ENCODE data around the gene NFKBIE. TPM values are rescaled to one million over a fixed set of nuclear protein-coding genes. Genes with fewer than 3 reads are reported as not detected.

The NFKBIE gene
- total and polyA plus RNA-seq, 9 of the 15 experiments (the other 6 are each of a cell fraction or from before 2014, with no cell fraction given) = 2.1 to 16.4 (median 11.7) TPM

DNA sequence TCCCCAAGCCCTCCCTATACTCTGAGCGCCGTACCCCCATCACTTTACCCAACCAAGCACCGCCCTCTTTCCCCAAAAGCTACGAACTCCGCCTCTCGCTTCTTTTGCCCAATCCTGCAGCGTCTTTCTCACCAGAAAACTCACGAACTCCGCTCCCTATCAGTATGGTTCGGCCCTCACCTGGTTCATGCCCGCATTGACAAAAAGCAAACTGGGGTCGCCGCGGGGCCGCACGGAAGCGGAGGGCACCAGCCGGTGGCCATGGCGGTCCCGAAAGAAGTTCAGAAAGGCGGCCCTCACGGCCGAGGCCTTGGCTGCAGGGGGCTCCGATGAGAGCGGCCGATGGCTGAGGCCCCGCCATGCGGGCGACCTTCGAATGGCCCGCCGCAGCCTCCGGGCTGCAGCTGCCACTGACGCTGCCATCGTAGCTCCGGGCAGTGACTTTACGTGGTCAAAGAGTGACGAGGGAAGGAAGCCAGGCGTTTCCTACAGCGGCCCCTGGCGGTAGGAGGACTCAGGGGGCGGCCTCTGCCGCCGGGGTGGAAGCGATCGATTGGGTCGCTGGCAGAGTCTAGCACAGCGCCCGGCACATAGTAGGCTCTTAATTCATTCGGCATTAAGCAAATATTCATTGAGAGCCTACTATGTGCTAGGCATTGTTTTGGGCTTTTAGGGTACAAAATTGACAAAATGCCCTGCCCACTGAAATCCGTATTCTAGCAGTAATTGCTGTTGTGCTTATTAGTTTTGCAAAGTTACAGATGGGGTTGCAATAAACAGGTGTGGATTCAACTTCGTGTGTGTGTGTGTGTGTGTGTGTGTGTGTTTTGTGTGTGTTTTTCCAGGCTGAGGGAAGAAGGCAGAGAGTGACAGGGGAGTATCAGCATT is 47.8 kb upstream of the NFKBIE start, which contains the start of gene AARS2 (continued):
- peak; percentile 99 for TF ChIP-seq RBFOX2 (IDR thresholded peaks at IDR 0.05; ENCODE audit: low read depth, low read length)
- peak; percentile 96 for TF ChIP-seq RB1 (IDR thresholded peaks at IDR 0.05; ENCODE audit: low read depth)
- TF ChIP-seq, protein P1, sequence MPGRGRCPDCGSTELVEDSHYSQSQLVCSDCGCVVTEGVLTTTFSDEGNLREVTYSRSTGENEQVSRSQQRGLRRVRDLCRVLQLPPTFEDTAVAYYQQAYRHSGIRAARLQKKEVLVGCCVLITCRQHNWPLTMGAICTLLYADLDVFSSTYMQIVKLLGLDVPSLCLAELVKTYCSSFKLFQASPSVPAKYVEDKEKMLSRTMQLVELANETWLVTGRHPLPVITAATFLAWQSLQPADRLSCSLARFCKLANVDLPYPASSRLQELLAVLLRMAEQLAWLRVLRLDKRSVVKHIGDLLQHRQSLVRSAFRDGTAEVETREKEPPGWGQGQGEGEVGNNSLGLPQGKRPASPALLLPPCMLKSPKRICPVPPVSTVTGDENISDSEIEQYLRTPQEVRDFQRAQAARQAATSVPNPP (IDR thresholded peaks at IDR 0.05; ENCODE audit: borderline replicate concordance, insufficient read depth, insufficient read length) = no peak
- TF ChIP-seq CAMTA2 (CRISPR knock-in tag; conservative IDR thresholded peaks at IDR 0.05) = no peak
- TF ChIP-seq SRSF3 (IDR thresholded peaks at IDR 0.05; ENCODE audit: insufficient read depth, low read length) = no peak
- TF ChIP-seq STAT5A (IDR thresholded peaks at IDR 0.05; ENCODE audit: borderline replicate concordance, low read length) = peak; percentile 66; the same call in 1 of the 2 replicates
- peak; percentile 48 for TF ChIP-seq PCBP1 (IDR thresholded peaks at IDR 0.05; ENCODE audit: low read depth, low read length, poor library complexity, severe bottlenecking)
- no peak for TF ChIP-seq TEAD2 (tag; IDR thresholded peaks at IDR 0.05)
- TF ChIP-seq, protein P2, sequence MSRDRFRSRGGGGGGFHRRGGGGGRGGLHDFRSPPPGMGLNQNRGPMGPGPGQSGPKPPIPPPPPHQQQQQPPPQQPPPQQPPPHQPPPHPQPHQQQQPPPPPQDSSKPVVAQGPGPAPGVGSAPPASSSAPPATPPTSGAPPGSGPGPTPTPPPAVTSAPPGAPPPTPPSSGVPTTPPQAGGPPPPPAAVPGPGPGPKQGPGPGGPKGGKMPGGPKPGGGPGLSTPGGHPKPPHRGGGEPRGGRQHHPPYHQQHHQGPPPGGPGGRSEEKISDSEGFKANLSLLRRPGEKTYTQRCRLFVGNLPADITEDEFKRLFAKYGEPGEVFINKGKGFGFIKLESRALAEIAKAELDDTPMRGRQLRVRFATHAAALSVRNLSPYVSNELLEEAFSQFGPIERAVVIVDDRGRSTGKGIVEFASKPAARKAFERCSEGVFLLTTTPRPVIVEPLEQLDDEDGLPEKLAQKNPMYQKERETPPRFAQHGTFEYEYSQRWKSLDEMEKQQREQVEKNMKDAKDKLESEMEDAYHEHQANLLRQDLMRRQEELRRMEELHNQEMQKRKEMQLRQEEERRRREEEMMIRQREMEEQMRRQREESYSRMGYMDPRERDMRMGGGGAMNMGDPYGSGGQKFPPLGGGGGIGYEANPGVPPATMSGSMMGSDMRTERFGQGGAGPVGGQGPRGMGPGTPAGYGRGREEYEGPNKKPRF (IDR thresholded peaks at IDR 0.05; ENCODE audit: low read depth, low read length) = no peak
- peak; percentile 80 for TF ChIP-seq CCNT2 (IDR thresholded peaks at IDR 0.05; ENCODE audit: borderline replicate concordance, extremely low read depth, insufficient read length, low read depth, low read length)
- no peak for TF ChIP-seq GTF2A2 (tag; IDR thresholded peaks at IDR 0.05)
- TF ChIP-seq MECOM (CRISPR knock-in tag; IDR thresholded peaks at IDR 0.05) = no peak
- TF ChIP-seq, protein P3, sequence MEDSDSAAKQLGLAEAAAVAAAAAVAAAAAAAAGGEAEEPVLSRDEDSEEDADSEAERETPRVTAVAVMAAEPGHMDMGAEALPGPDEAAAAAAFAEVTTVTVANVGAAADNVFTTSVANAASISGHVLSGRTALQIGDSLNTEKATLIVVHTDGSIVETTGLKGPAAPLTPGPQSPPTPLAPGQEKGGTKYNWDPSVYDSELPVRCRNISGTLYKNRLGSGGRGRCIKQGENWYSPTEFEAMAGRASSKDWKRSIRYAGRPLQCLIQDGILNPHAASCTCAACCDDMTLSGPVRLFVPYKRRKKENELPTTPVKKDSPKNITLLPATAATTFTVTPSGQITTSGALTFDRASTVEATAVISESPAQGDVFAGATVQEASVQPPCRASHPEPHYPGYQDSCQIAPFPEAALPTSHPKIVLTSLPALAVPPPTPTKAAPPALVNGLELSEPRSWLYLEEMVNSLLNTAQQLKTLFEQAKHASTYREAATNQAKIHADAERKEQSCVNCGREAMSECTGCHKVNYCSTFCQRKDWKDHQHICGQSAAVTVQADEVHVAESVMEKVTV (CRISPR knock-in tag; IDR thresholded peaks at IDR 0.05) = no peak
- no peak for TF ChIP-seq ZNF583 (CRISPR knock-in tag; IDR thresholded peaks at IDR 0.05)
- no peak for TF ChIP-seq RBM17 (IDR thresholded peaks at IDR 0.05; ENCODE audit: borderline replicate concordance, low read depth, low read length)
- no peak for TF ChIP-seq TARDBP (IDR thresholded peaks at IDR 0.05)
- peak; percentile 45 for TF ChIP-seq ARID1B (IDR thresholded peaks at IDR 0.05)
- peak; percentile 88 for TF ChIP-seq ESRRA (IDR thresholded peaks at IDR 0.05; ENCODE audit: borderline replicate concordance, low read depth)
- TF ChIP-seq PHTF2 (CRISPR knock-in tag; IDR thresholded peaks at IDR 0.05) = no peak
- TF ChIP-seq HSF4 (CRISPR knock-in tag; IDR thresholded peaks at IDR 0.05; ENCODE audit: borderline replicate concordance) = no peak
- peak; percentile 88 for TF ChIP-seq POLR2B (IDR thresholded peaks at IDR 0.05; ENCODE audit: low read depth, partially characterized antibody)
- peak; percentile 79 to 90; a peak in 3 of 4 replicates for TF ChIP-seq MAZ (CRISPR knock-in tag; conservative IDR thresholded peaks at IDR 0.05 in 1 of 2, IDR thresholded peaks at IDR 0.05 in 1 of 2)
